PC-3 (cell line): ENCODE measurements around the gene TEDC1.

Experiments
- EZH2 ChIP-seq: fragments of 300-600 bp; sonication (generic); IDR thresholded peaks from one replicate; pipeline ENCODE4 v1.6.1; 2017; ENCODE audit warnings: antibody characterized with exemption, mild to moderate bottlenecking, low read length; ENCODE audit not compliant: unreplicated experiment
- TF ChIP-seq, protein P1 (sequence below): fragments of 300-600 bp; sonication (generic); conservative IDR thresholded peaks from 2 replicates; pipeline ENCODE4 v1.5.1; 2017; ENCODE audit warnings: antibody characterized with exemption, low read depth, mild to moderate bottlenecking, low read length

DNA sequence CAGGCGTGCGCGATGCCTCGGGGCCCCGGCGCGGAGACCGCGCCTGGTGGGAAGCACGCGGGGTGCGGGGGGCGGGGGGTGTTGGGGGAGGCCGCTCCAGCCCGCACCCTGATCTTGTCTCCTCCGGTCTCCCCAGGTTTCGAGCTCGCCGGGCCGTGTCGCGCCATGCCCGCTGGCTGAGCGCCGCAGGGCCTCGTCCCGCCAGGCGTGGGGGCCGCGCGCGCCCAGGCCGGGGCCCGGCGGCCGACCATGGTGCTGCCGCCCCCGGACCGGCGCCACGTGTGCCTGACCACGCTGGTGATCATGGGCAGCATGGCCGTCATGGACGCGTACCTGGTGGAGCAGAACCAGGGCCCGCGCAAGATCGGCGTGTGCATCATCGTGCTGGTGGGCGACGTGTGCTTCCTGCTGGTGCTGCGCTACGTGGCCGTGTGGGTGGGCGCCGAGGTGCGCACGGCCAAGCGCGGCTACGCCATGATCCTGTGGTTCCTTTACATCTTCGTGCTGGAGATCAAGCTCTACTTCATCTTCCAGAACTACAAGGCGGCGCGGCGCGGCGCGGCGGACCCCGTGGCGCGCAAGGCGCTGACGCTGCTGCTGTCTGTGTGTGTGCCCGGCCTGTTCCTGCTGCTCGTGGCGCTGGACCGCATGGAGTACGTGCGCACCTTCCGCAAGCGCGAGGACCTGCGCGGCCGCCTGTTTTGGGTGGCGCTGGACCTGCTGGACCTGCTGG, 37.7 kb downstream of the TEDC1 start:
- TF ChIP-seq, protein P1, sequence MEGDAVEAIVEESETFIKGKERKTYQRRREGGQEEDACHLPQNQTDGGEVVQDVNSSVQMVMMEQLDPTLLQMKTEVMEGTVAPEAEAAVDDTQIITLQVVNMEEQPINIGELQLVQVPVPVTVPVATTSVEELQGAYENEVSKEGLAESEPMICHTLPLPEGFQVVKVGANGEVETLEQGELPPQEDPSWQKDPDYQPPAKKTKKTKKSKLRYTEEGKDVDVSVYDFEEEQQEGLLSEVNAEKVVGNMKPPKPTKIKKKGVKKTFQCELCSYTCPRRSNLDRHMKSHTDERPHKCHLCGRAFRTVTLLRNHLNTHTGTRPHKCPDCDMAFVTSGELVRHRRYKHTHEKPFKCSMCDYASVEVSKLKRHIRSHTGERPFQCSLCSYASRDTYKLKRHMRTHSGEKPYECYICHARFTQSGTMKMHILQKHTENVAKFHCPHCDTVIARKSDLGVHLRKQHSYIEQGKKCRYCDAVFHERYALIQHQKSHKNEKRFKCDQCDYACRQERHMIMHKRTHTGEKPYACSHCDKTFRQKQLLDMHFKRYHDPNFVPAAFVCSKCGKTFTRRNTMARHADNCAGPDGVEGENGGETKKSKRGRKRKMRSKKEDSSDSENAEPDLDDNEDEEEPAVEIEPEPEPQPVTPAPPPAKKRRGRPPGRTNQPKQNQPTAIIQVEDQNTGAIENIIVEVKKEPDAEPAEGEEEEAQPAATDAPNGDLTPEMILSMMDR = no peak
- no peak for TF ChIP-seq EZH2
